Measurements from ENCODE around the gene KAZN.

DNA sequence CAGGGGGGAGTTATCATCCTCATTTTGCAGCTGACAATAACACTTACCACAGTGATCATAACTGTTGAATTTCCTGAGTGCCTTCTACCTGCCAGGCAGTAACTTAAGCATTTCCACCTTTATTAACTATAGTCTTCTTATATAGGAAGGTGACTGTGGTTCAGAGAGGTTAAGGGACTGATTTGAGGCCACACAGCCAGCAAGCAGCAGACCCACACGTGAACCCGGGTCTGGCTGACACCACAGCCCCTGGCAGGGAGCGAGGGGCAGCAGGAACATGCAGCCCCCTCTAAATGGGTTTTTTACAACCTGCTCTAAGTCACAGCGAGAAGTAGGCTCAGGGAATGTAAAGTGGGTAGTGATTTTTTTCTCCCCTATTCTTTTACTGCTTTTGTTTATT is 248.2 kb downstream of the KAZN start:
- no peak for TF ChIP-seq EP300 (IDR thresholded peaks at IDR 0.05)
- TF ChIP-seq, protein P1, sequence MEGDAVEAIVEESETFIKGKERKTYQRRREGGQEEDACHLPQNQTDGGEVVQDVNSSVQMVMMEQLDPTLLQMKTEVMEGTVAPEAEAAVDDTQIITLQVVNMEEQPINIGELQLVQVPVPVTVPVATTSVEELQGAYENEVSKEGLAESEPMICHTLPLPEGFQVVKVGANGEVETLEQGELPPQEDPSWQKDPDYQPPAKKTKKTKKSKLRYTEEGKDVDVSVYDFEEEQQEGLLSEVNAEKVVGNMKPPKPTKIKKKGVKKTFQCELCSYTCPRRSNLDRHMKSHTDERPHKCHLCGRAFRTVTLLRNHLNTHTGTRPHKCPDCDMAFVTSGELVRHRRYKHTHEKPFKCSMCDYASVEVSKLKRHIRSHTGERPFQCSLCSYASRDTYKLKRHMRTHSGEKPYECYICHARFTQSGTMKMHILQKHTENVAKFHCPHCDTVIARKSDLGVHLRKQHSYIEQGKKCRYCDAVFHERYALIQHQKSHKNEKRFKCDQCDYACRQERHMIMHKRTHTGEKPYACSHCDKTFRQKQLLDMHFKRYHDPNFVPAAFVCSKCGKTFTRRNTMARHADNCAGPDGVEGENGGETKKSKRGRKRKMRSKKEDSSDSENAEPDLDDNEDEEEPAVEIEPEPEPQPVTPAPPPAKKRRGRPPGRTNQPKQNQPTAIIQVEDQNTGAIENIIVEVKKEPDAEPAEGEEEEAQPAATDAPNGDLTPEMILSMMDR (IDR thresholded peaks at IDR 0.05) = no peak
- no peak for TF ChIP-seq POLR2A (IDR thresholded peaks at IDR 0.05)
